ENCODE data around the gene CHTF18.

DNA sequence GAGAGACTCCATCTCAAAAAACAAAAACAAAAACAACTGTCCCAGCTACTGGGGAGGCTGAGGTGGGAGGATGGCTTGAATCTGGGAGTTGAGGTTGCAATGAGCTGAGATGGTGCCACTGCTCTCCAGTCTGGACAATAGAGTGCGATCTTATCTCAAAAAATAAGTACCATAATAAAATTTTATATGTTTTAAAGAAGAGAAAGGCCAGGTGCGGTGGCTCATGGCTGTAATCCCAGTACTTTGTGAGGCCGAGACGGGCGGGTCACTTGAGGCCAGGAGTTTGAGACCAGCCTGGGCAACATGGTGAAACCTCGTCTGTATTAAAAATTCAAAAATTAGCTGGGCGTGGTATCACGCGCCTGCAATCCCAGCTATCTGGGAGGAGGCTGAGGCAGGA, 11.6 kb upstream of the CHTF18 start:
- TF ChIP-seq POLR2A (IDR thresholded peaks at IDR 0.05) (no peak), EP300 (IDR thresholded peaks at IDR 0.05) (no peak)
- TF ChIP-seq, protein P1, sequence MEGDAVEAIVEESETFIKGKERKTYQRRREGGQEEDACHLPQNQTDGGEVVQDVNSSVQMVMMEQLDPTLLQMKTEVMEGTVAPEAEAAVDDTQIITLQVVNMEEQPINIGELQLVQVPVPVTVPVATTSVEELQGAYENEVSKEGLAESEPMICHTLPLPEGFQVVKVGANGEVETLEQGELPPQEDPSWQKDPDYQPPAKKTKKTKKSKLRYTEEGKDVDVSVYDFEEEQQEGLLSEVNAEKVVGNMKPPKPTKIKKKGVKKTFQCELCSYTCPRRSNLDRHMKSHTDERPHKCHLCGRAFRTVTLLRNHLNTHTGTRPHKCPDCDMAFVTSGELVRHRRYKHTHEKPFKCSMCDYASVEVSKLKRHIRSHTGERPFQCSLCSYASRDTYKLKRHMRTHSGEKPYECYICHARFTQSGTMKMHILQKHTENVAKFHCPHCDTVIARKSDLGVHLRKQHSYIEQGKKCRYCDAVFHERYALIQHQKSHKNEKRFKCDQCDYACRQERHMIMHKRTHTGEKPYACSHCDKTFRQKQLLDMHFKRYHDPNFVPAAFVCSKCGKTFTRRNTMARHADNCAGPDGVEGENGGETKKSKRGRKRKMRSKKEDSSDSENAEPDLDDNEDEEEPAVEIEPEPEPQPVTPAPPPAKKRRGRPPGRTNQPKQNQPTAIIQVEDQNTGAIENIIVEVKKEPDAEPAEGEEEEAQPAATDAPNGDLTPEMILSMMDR (IDR thresholded peaks at IDR 0.05) = no peak
